ENCODE data around the gene B4GALT6. TPM values are rescaled to one million over a fixed set of nuclear protein-coding genes. Genes with fewer than 3 reads are reported as not detected.

The B4GALT6 gene
- total and polyA plus RNA-seq, 2 of the 8 experiments (the other 6 are each of a cell fraction or from before 2014, with no cell fraction given): 6.3 to 41.5 TPM

DNA sequence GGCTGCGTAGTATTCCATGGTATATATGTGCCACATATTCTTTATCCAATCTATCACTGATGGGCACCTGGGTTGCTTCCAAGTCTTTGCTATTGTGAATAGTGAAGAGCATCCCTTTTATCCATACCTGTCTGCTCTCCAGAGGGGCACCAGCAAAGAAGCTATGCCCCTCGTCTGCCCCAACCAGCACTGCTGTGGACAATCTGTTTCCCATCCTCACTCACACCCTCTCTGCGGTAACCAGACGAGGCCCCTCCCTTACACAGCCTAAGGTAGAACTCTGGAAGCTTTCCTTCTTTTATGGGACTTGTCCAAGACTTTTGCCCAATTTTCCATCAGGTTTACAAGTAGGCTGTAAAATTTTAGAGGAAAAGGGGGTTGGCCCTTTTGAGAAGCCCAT lies 67.8 kb downstream of the B4GALT6 start:
- TF ChIP-seq POLR2A (IDR thresholded peaks at IDR 0.05; ENCODE audit: control extremely low read depth in 1 of 2, low read depth in 2 of 2, low read length in 2 of 2) (no peak), SUZ12 (IDR thresholded peaks at IDR 0.05; ENCODE audit: low read length) (no peak), ZNF274 (IDR thresholded peaks at IDR 0.05; ENCODE audit: borderline replicate concordance, extremely low read depth, low read length) (no peak), CHD1 (IDR thresholded peaks at IDR 0.05; ENCODE audit: low read depth, low read length) (no peak), TCF12 (IDR thresholded peaks at IDR 0.05; ENCODE audit: low read depth, low read length) (no peak), FOSL1 (IDR thresholded peaks at IDR 0.05; ENCODE audit: insufficient read depth, low read depth, low read length) (no peak), SIX5 (IDR thresholded peaks at IDR 0.05; ENCODE audit: low read depth, low read length) (no peak), CEBPB (IDR thresholded peaks at IDR 0.05; ENCODE audit: low read depth, low read length) (no peak)
- TF ChIP-seq, protein P1, sequence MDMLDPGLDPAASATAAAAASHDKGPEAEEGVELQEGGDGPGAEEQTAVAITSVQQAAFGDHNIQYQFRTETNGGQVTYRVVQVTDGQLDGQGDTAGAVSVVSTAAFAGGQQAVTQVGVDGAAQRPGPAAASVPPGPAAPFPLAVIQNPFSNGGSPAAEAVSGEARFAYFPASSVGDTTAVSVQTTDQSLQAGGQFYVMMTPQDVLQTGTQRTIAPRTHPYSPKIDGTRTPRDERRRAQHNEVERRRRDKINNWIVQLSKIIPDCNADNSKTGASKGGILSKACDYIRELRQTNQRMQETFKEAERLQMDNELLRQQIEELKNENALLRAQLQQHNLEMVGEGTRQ (IDR thresholded peaks at IDR 0.05; ENCODE audit: low read length): no peak
- no peak overlapping the region for H2BK5ac ChIP-seq (ENCODE audit: low read depth, low read length)
- H3K27me3 ChIP-seq (replicated peaks in 1 of 4; ENCODE audit: control insufficient read depth in 3 of 4, extremely low read depth in 1 of 4, insufficient read depth in 3 of 4, low read length in 3 of 4): no peaks in the 10 kb centered on the region
- no peak overlapping the region for H3K4me2 ChIP-seq (ENCODE audit: insufficient read depth in 1 of 2, low read depth in 2 of 2, low read length in 2 of 2)
- H2AK5ac ChIP-seq (ENCODE audit: low read depth, low read length): no peak overlapping the region
- H2BK20ac ChIP-seq (ENCODE audit: low read length): no peak overlapping the region
- H3K27ac ChIP-seq (ENCODE audit: low read depth, low read length): no peak overlapping the region
- H3K56ac ChIP-seq (replicated peaks; ENCODE audit: insufficient read length, low read depth, low read length): no peak overlapping the region
- no peak overlapping the region for H3K23ac ChIP-seq (ENCODE audit: insufficient read length)
- no peaks in the 10 kb centered on the region for H3K79me2 ChIP-seq (ENCODE audit: control insufficient read depth in 1 of 2, insufficient read depth in 2 of 2, low read length in 2 of 2)
- ChIA-PET CTCF (ENCODE audit: partially characterized antibody) (interaction anchor here (0.7 kb wide), 1 partner anchor 9 kb away, joined by 3 read pairs; no protein-coding TSS in a partner anchor), POLR2A (ENCODE audit: partially characterized antibody) (interaction anchor here (0.8 to 1.3 kb wide), 2 partner anchors 9 to 11 kb away, joined by 3 to 4 read pairs; no protein-coding TSS in a partner anchor)
- H4K5ac ChIP-seq (ENCODE audit: insufficient read length, low read depth, low read length): no peak overlapping the region
- H3K14ac ChIP-seq (ENCODE audit: insufficient read length): no peak overlapping the region
- DNase-seq (ENCODE audit: low read depth in 1 of 2, low spot score in 2 of 2) (no peak), FAIRE-seq (no peak)
- no peak overlapping the region for H4K91ac ChIP-seq (replicated peaks; ENCODE audit: insufficient read length, low read length)
- no peak overlapping the region for H3K9ac ChIP-seq (replicated peaks in 1 of 4; ENCODE audit: extremely low read depth in 1 of 4, low read depth in 3 of 4, low read length in 3 of 4)
- no peak overlapping the region for H2AFZ ChIP-seq (ENCODE audit: low read length)
- H4K8ac ChIP-seq (ENCODE audit: extremely low read depth, insufficient read depth, low read length): no peak overlapping the region
- no peak overlapping the region for H2BK15ac ChIP-seq (ENCODE audit: low read length)
- no peak overlapping the region for H3K4ac ChIP-seq (replicated peaks; ENCODE audit: insufficient read length, low read depth, low read length)
- no peaks in the 10 kb centered on the region; a peak in 1 of 4 replicates for H3K9me3 ChIP-seq (ENCODE audit: insufficient read depth in 2 of 2, low read depth in 1 of 2, low read length in 1 of 2)
- H3K79me1 ChIP-seq (ENCODE audit: low read depth, low read length): no peaks in the 10 kb centered on the region
- no peak overlapping the region for H2BK120ac ChIP-seq (replicated peaks; ENCODE audit: low read depth, low read length)
- H3K36me3 ChIP-seq (ENCODE audit: control insufficient read depth in 2 of 4, insufficient read depth in 4 of 4, low read length in 3 of 4): no peaks in the 10 kb centered on the region
- no peaks in the 10 kb centered on the region for H3K23me2 ChIP-seq (ENCODE audit: low read depth, low read length)
- 93% methylated on average over 4 of the region's 4 CpGs; no CpG with 5 or more reads in 1 of the 2 experiments for WGBS, 2 experiments (ENCODE audit: extremely low coverage in 1 of 2, insufficient coverage in 1 of 2, insufficient read length in 1 of 2, insufficient replicate concordance in 2 of 2, low coverage in 1 of 2, low lambda C conversion rate in 2 of 2, missing lambda C conversion rate in 1 of 2)
- no peak overlapping the region for H3K18ac ChIP-seq (ENCODE audit: extremely low read depth, low read length)
- H2BK12ac ChIP-seq (ENCODE audit: low read depth, low read length): no peak overlapping the region
- peaks cover 0 to 5% (median 1%) of the 10 kb centered on the region in 4 experiments; a peak in 2 of 7 replicates for H3K4me1 ChIP-seq (replicated peaks in 1 of 4; ENCODE audit: control insufficient read depth in 3 of 4, insufficient read depth in 4 of 4, low read length in 3 of 4)
- H3K4me3 ChIP-seq (ENCODE audit: extremely low read depth in 1 of 4, insufficient read depth in 2 of 4, low read depth in 3 of 4, low read length in 4 of 4): no peak overlapping the region
- no peaks in the 10 kb centered on the region for H4K20me1 ChIP-seq (replicated peaks in 1 of 2; ENCODE audit: control insufficient read depth in 1 of 2, insufficient read depth in 2 of 2, low read length in 2 of 2)

Data from H1 (cell line).